Esophagus muscularis mucosa (tissue), 4 donors: ENCODE measurements around the gene NOS3.

ENCODE experiments used
- EP300 ChIP-seq: sonication (generic); formaldehyde crosslinking; IDR thresholded peaks from one replicate; pipeline ENCODE4 v1.6.1; 2017; ENCODE audit warnings: antibody characterized with exemption
- POLR2A ChIP-seq: fragments of 450-650 bp; IDR thresholded peaks from one replicate; pipeline ENCODE4 v1.6.1; 2017; ENCODE audit warnings: antibody characterized with exemption, moderate library complexity, mild to moderate bottlenecking, low read depth
- POLR2AphosphoS5 ChIP-seq, 2 donors: sonication (generic); formaldehyde crosslinking; IDR thresholded peaks; one replicate each; pipeline ENCODE4 v1.6.1; 2017; ENCODE audit warnings: antibody characterized with exemption in 2 of 2
- TF ChIP-seq, protein P1 (sequence below), 3 experiments: fragments of 200-600 bp in 2 of 3; fragments of 450-650 bp in 1 of 3; sonication (generic) in 2 of 3; IDR thresholded peaks; one replicate each; pipeline ENCODE4 v1.5.1; 2017 to 2019; ENCODE audit warnings: antibody characterized with exemption in 3 of 3, mild to moderate bottlenecking in 2 of 3, moderate library complexity in 1 of 3

DNA sequence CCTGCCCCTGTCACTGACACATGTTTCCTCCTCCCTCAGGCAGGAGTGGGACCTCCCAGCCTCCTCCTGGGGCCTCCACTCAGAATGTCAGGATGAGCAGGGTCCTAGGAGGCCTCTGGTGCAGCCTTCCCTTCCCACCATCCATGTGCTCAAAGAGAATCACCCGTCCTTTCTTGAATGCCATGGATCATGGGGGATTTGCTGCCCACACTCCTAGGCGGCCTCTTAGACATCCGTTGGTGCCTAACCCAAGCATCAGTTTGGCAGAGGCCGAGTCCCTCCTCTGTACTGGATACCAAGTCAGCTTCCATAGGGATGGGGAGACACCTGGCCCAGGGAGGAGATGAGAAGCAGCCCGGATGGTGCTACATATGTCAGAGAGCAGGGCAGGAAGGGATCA lies 7.0 kb downstream of the NOS3 start:
- TF ChIP-seq POLR2AphosphoS5 (IDR thresholded peaks at IDR 0.05) = no peak
- no peak for TF ChIP-seq EP300
- TF ChIP-seq, protein P1, sequence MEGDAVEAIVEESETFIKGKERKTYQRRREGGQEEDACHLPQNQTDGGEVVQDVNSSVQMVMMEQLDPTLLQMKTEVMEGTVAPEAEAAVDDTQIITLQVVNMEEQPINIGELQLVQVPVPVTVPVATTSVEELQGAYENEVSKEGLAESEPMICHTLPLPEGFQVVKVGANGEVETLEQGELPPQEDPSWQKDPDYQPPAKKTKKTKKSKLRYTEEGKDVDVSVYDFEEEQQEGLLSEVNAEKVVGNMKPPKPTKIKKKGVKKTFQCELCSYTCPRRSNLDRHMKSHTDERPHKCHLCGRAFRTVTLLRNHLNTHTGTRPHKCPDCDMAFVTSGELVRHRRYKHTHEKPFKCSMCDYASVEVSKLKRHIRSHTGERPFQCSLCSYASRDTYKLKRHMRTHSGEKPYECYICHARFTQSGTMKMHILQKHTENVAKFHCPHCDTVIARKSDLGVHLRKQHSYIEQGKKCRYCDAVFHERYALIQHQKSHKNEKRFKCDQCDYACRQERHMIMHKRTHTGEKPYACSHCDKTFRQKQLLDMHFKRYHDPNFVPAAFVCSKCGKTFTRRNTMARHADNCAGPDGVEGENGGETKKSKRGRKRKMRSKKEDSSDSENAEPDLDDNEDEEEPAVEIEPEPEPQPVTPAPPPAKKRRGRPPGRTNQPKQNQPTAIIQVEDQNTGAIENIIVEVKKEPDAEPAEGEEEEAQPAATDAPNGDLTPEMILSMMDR (IDR thresholded peaks at IDR 0.05) = no peak
- TF ChIP-seq POLR2A = no peak
